Heart left ventricle (tissue), 13 donors: Measurements from ENCODE around the gene KRT2.

ENCODE experiments used
- POLR2A ChIP-seq, 2 donors: fragments of 450-650 bp; IDR thresholded peaks; one replicate each; pipeline ENCODE4 v1.6.1; 2017; ENCODE audit warnings: antibody characterized with exemption in 2 of 2, mild to moderate bottlenecking in 2 of 2, moderate library complexity in 2 of 2
- TF ChIP-seq, protein P1 (sequence below), 12 donors: fragments of 200-600 bp; sonication (generic) in 4 of 12; IDR thresholded peaks; one replicate each; pipeline versions ENCODE4 v1.5.0 to v1.8.0; 2018 to 2022; ENCODE audit warnings: antibody characterized with exemption in 12 of 12, mild to moderate bottlenecking in 5 of 12
- donor health status: ischemic (EF 13 %, LVEDD 7.1; RV severe dilation, severe dysfunction).
- donor health status: DM: no; HTN: yes; CAD: no.
- donor health status: DM: no; HTN: no; CAD: no.
- donor health status: ischemic (EF 25% LVEDD 6.9; RV normal size, moderate dysfunction).
- donor health status: ischemic (EF 25% LVEDD 5.7; RV mildly dilated, moderate dysfunction).
- donor health status: ischemic (EF 35%, LVEDD 5.7; RV mildly dilated, moderate dysfunction).
- donor health status: nonischemic (EF 11% LVEDD 7.7; RV severe dilation, severe dysfunction).
- donor health status: DM: yes; HTN: yes; CAD: no.
- donor health status: PGD.
- donor health status: ischemic (EF 29% LVEDD 5.4; RV normal size, mild dysfunction).
- donor health status: nonischemic (EF 23%, LVEDD 6.1; RV moderate dilation, normal function).

DNA sequence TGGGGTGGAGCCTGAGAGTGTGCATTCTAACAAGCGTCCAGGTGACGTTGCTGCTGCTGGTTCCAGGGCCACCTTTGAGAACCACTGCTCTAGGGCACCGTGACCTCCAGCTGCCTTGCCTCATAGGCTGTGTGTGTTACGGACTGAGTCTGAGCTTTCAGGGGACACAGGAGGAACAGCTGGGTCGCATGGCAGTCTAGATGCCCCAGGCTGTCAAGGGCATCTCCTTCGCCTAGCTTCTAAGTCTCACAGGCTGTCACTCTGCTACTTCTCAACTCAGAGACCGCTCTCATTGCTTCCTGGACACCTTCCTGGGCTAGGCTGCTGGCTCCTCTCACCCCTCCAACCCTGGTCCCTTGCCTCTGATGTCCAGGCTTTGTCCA is 34.6 kb downstream of the KRT2 start:
- TF ChIP-seq, protein P1, sequence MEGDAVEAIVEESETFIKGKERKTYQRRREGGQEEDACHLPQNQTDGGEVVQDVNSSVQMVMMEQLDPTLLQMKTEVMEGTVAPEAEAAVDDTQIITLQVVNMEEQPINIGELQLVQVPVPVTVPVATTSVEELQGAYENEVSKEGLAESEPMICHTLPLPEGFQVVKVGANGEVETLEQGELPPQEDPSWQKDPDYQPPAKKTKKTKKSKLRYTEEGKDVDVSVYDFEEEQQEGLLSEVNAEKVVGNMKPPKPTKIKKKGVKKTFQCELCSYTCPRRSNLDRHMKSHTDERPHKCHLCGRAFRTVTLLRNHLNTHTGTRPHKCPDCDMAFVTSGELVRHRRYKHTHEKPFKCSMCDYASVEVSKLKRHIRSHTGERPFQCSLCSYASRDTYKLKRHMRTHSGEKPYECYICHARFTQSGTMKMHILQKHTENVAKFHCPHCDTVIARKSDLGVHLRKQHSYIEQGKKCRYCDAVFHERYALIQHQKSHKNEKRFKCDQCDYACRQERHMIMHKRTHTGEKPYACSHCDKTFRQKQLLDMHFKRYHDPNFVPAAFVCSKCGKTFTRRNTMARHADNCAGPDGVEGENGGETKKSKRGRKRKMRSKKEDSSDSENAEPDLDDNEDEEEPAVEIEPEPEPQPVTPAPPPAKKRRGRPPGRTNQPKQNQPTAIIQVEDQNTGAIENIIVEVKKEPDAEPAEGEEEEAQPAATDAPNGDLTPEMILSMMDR (IDR thresholded peaks at IDR 0.05): no peak
- TF ChIP-seq POLR2A (IDR thresholded peaks at IDR 0.05): no peak
